Activated CD8-positive, alpha-beta T cell treated with anti-CD3 and anti-CD28 coated beads for 36 hours (primary cell): ENCODE results near the gene HYAL2. TPM values are rescaled to one million over a fixed set of nuclear protein-coding genes. Genes with fewer than 3 reads are reported as not detected.
A peak's percentile ranks its signal among the peaks of the same experiment; 100 is the strongest.

Source experiments
- ATAC-seq: fragments of 200-7000 bp; cut with Tn5 transposase; one replicate; pipeline ENCODE4 v1.10.0; 2021; ENCODE audit warnings: mild to moderate bottlenecking, moderate library complexity
- CTCF ChIA-PET: fragments of 350-600 bp; sonication (Branson Sonifier 250); formaldehyde crosslinking; loops from one replicate; lab custom pipeline; 2021; ENCODE audit warnings: antibody characterized with exemption; lab: Charles Lee
- POLR2A ChIA-PET: fragments of 350-600 bp; sonication (Branson Sonifier 250); formaldehyde crosslinking; loops from one replicate; lab custom pipeline; 2021; ENCODE audit warnings: antibody characterized with exemption; lab: Charles Lee
- DNase-seq: peaks from one replicate; pipeline ENCODE4 v3.0.0-alpha.2; 2020
- H3K27ac Mint-ChIP-seq: one replicate; pipeline ENCODE4 v1.8.0; 2021; ENCODE audit warnings: mild to moderate bottlenecking, mixed read lengths
- H3K27me3 Mint-ChIP-seq: one replicate; pipeline ENCODE4 v1.8.0; 2021; ENCODE audit warnings: mixed read lengths
- H3K36me3 Mint-ChIP-seq: one replicate; pipeline ENCODE4 v1.8.0; 2021; ENCODE audit warnings: low read depth, mixed read lengths
- H3K4me1 Mint-ChIP-seq: one replicate; pipeline ENCODE4 v1.8.0; 2021; ENCODE audit warnings: low read depth, mixed read lengths
- H3K4me3 Mint-ChIP-seq: one replicate; pipeline ENCODE4 v1.8.0; 2021; ENCODE audit warnings: mild to moderate bottlenecking, moderate library complexity, mixed read lengths
- H3K9me3 Mint-ChIP-seq: one replicate; pipeline ENCODE4 v1.8.0; 2021; ENCODE audit warnings: mixed read lengths
- CTCF ChIP-seq: fragments of 200-600 bp; IDR thresholded peaks from one replicate; pipeline ENCODE4 v1.8.0; 2022; ENCODE audit warnings: antibody characterized with exemption, mild to moderate bottlenecking
- intact Hi-C: fragments of 100-400 bp; cut with micrococcal nuclease; formaldehyde crosslinking; loops from one replicate; pipeline ENCODE4 v1.10.0; 2022
- total RNA-seq, 2 experiments: library from RNA; stranded (reverse); gene quantifications; one replicate each; pipeline ENCODE4 v1.2.3, GENCODE V29; 2021

The HYAL2 gene
- total RNA-seq, 2 experiments from 2014 or later, result 3.9 to 4.1 TPM

- intact Hi-C loops, result no loop called here
- Mint-ChIP-seq H3K27me3 (no peaks in the 10 kb centered on the region), H3K4me1 (peaks cover 59% of the 10 kb centered on the region), H3K27ac (no peak overlapping the region), H3K4me3 (no peak overlapping the region), H3K36me3 (peaks cover 24% of the 10 kb centered on the region), H3K9me3 (no peaks in the 10 kb centered on the region)
- DNase-seq (peak; percentile 48), ATAC-seq (no peak)
- POLR2A ChIA-PET, result interaction anchor here (0.9 to 6.9 kb wide), 2 partner anchors 15 to 216 kb away, joined by 3 to 137 read pairs; partner anchors contain the start of genes HEMK1 and RASSF1
- TF ChIP-seq CTCF, result no peak
- CTCF ChIA-PET, result interaction anchor here (1.0 to 4.3 kb wide), 8 partner anchors 9 to 220 kb away, joined by 3 to 15 read pairs (median 6); partner anchors contain the start of gene RASSF1
Measured at GRCh38 chr3:50352781-50353180, 30.2 kb upstream of the HYAL2 start.

DNA sequence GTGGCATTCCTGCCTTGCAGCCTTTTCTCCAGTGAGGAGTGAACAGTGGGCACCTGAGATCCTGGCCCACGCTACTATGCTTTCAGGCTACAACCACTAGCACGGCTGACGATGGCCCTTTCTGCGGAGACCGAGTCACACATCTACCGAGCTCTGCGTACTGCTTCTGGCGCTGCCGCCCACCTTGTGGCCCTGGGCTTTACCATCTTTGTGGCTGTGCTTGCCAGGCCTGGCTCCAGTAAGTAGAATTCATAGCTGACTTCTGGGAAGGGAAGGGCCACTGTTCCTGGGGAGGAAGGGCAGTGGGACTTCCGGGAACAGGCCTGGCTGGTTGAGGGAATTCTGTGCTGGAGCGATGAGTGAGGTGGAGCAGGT lies 28.8 kb upstream of the HYAL2 start:
- Mint-ChIP-seq H3K27ac (peak overlapping the region; percentile 96), H3K36me3 (peaks cover 24% of the 10 kb centered on the region), H3K4me1 (peaks cover 56% of the 10 kb centered on the region), H3K9me3 (no peaks in the 10 kb centered on the region), H3K4me3 (peak overlapping the region; percentile 91), H3K27me3 (no peaks in the 10 kb centered on the region)
- POLR2A ChIA-PET, result interaction anchor here (0.7 to 6.9 kb wide), 7 partner anchors 8 to 60 kb away, joined by 3 to 137 read pairs (median 4); partner anchors contain the start of genes HYAL2, RASSF1 and TMEM115
- CTCF ChIA-PET, result interaction anchor here (1.3 to 6.1 kb wide), 6 partner anchors 10 to 199 kb away, joined by 4 to 46 read pairs (median 11); partner anchors contain the start of gene RASSF1
- ATAC-seq (no peak), DNase-seq (peak; percentile 41)
- TF ChIP-seq CTCF, result no peak
- intact Hi-C loops, result no loop called here

- Mint-ChIP-seq H3K9me3 (no peaks in the 10 kb centered on the region), H3K4me1 (peaks cover 56% of the 10 kb centered on the region), H3K27ac (peak within 1 kb of the TSS; percentile 96), H3K36me3 (peaks cover 24% of the 10 kb centered on the region), H3K27me3 (no peaks in the 10 kb centered on the region), H3K4me3 (peak within 1 kb of the TSS; percentile 91)
- ChIA-PET POLR2A (interaction anchor here (0.6 to 6.9 kb wide), 18 partner anchors 9 to 1319 kb away, joined by 3 to 137 read pairs (median 4); partner anchors contain the start of genes HYAL2, HYAL3, NAA80 and RASSF1), CTCF (interaction anchor here (1.2 to 6.1 kb wide), 8 partner anchors 10 to 200 kb away, joined by 3 to 46 read pairs (median 8); partner anchors contain the start of gene RASSF1)
- intact Hi-C loops, result no loop called here
- no peak for TF ChIP-seq CTCF
- peak; percentile 98 for DNase-seq
- peak; percentile 89 for ATAC-seq
Measured at GRCh38 chr3:50350527-50351322, 28.2 kb upstream of the HYAL2 start, which contains the start of the genes CYB561D2 and NPRL2. Gene CYB561D2 (plus strand): TSS chr3:50350862. CDS start chr3:50351434, 572 bp downstream. Gene NPRL2 (minus strand): TSS chr3:50350775. CDS start chr3:50350652, 123 bp downstream.

GRCh38 chr3:50350213-50350526 lies 27.6 kb upstream of the HYAL2 start:
- H3K9me3 Mint-ChIP-seq, result no peaks in the 10 kb centered on the region
- no peaks in the 10 kb centered on the region for H3K27me3 Mint-ChIP-seq
- CTCF ChIA-PET, result interaction anchor here (1.2 to 6.1 kb wide), 9 partner anchors 9 to 200 kb away, joined by 3 to 46 read pairs (median 7); partner anchors contain the start of gene RASSF1
- H3K36me3 Mint-ChIP-seq, result peaks cover 22% of the 10 kb centered on the region
- peaks cover 53% of the 10 kb centered on the region for H3K4me1 Mint-ChIP-seq
- POLR2A ChIA-PET, result interaction anchor here (0.7 to 6.9 kb wide), 15 partner anchors 12 to 258 kb away, joined by 3 to 137 read pairs (median 4); partner anchors contain the start of genes HYAL2, HYAL3, NAA80 and RASSF1
- ATAC-seq, result no peak
- H3K4me3 Mint-ChIP-seq, result peak overlapping the region; percentile 91
- peak overlapping the region; percentile 96 for H3K27ac Mint-ChIP-seq
- DNase-seq, result no peak
- intact Hi-C loops, result no loop called here
- no peak for TF ChIP-seq CTCF
